HEK293T (cell line): ENCODE measurements around the gene PLEKHA7.

ENCODE experiments used
- CTBP1 ChIP-seq: fragments of 450-650 bp; IDR thresholded peaks from 2 replicates; pipeline ENCODE4 v1.6.1; 2016; ENCODE audit warnings: borderline replicate concordance
- FOXA1 ChIP-seq: fragments of 450-650 bp; IDR thresholded peaks from 2 replicates; pipeline ENCODE4 v1.6.1; 2016; ENCODE audit warnings: mild to moderate bottlenecking
- NFRKB ChIP-seq: fragments of 450-650 bp; IDR thresholded peaks from 2 replicates; pipeline ENCODE4 v1.6.1; 2016; ENCODE audit warnings: mild to moderate bottlenecking, moderate library complexity
- SP1 ChIP-seq: fragments of 450-650 bp; IDR thresholded peaks from 2 replicates; pipeline ENCODE4 v1.6.1; 2017
- ZNF384 ChIP-seq: fragments of 450-650 bp; IDR thresholded peaks from 2 replicates; pipeline ENCODE4 v1.6.1; 2016

GRCh38 chr11:16973338-16973964, 40.8 kb downstream of the PLEKHA7 start:
- TF ChIP-seq CTBP1 (no peak), FOXA1 (no peak), SP1 (no peak), NFRKB (no peak), ZNF384 (no peak)
